ENCODE data around the gene AHR.

AHR gene

DNA sequence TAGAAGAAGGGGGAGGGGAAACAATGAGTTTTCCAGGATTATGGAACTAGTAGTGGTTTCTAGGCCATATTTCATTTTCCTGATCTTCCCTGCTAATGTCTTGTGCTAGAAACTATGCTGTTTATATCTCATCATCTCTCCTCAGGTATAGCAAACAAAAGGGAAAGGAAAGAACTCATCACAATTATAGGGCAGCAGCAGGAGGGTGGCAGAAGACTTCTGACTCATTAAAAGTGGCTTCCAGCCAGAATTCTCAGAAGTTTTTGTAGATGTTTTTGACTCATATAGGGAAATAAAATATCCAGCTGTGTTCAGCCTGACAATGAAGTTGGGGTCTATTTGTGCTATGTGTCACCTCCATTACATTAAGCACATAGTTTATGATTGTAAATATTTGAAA lies 6.5 kb downstream of the AHR start:
- DNase-seq (ENCODE audit: low spot score), result no peak

DNA sequence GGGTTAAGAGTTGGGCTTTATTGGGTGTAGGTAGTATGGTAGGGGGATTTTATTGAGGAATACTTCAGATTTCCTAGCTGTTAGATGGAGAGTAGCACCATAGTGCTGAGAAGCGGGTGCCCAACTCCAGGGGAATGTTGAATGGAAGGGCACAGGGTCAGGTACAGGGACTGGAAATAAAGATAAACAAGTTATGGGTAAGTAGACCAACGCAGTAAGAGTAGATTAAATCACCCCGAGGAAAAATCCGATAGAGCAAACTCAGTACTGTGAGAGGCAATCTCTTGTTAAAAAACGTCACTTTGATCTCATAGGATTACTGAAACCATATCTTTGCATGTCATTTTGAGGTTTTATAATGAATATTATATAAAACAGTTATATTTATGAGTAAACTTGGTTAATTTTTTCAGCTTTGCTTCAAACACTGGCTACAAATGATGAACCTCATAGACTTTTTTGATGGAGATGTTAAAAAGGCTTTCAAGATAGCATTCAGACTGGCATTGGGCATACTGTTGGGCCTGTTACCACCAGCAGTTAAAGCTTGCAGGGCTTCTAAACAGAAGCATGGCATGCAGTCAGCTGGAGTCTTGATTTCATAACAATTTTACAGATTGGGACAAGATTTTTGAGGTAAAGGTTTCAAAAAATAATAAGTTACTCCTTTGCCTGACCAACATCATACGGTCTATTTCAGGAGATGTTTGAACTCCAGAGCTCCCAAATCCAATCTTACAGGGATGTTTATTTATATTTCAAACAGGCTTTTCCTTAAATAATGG lies 7.1 kb downstream of the AHR start:
- no peak for DNase-seq (ENCODE audit: low spot score)

DNA sequence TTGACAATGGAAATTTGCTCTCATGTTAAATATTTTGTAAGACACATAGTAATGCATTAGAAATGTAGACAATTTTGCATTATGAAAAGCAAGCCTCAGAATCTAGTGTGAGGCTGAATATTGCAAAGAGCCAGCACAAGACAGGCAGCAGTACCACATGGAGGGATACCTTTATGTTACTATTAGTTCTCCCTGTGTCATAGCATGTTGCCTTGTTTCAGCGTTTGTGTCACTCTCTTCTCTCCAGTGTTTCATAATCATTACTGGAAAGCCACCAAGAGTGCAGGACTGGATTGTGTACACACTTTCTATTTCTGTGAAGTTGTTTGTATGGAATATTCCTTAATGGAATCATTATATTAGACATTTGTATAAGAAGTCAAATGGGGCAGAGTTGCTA lies 8.5 kb downstream of the AHR start:
- DNase-seq (ENCODE audit: low spot score), result no peak

DNA sequence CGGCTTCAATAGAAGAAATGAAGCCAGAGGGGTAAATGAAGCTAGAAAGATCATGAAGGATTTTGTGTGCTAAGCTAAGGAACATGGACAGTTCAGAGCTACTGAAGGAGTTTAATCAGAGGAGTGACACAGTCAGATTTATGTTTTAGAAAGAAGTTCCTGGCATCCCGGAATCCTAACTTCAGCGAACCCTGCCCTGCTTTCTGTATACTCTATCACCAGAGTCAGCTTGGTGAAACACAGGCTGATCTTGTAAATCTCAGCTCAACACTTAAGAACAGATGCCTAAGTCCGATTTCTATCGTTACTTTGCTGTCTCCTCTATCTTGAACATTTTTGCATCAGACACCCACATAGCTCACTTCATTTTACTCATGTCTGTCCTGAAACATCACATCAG lies 9.1 kb downstream of the AHR start:
- no peak for DNase-seq (ENCODE audit: low spot score)

DNA sequence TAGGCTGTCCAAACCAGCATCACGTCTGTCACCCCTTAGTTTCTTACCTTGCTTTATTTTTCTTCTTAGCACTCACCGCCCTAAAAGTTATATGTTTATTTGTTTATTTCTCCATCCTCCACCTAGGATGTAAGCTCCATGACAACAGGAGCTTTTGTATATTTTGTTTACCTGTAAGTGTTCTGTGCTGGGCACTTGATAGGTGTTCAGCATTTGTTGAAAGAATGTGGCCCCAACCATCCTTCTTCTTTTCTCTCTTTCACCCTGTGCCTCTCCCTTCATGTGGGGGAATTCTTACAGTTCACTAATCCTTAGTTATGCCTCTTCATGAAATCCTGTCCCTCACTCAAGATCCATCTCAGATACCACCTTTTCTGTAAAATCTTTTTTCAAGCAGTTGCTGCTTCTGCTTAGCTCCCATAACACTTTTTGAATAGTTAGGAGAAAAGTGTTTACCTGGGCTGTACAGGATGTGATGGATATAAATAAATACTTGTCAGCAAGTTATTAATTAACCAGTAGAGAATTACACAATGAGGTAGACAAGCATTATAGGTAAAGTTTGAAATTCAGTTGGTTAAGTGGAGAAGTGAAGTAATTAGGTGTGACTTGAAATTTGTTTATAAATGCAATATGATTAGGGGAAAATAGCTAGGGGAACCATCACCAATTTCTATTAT lies 9.7 kb downstream of the AHR start:
- DNase-seq (ENCODE audit: low spot score), result no peak

DNA sequence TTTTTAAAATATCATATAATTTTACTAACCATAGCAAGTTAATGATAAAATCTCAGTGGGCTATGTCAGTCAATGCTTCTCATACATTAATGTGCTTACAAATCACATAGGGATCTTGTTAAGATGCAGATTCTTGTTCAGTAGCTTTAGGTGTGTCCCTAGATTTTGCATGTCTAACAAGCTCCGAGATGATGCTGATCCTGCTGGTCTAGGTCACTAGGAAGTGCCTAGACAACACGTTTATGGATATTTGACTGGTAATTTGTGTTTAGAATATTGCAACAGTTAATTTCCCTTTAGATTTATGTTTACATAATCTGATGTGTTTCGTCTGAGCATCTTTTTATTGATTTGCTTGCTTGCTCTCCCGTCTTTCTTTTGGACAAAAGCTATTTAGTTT lies 12.7 kb downstream of the AHR start:
- DNase-seq (ENCODE audit: low spot score), result no peak

DNA sequence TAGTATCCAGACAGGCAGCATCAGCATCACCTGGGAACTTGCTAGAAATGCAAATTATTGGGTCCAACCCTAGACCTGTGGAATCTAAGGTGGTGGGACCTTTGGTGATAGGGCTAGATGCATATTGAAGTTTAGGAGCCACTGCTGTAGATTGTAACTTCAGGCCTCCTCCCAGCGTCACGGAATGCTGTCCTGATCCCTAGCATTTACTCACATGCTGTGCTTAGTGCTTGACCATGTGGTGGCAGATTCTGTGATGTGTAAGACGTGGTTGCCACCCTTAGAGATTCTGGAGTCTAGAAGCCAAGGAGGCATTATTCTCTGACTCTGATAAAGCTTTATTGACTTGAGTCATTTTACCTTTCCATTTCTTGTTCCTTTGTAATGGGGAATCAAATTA lies 13.5 kb downstream of the AHR start:
- no peak for DNase-seq (ENCODE audit: low spot score)

DNA sequence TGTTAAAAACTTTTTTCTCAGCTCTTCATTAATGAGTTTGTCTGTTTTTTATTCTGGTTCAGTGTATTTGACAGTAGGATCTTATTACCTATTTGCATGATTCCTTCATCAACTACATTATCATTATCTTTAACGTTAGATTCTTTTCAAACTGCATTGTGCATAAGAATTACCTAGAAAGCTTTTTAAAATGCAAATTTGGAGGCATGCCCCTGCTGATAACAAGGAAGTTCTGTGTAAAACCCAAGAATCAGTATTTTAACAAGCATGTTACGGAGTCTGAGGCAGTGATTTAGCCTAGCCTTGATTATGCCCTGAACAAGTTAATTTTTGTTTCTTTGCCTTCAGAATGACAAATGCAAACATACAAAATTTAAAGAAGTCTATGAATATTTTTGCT lies 14.2 kb downstream of the AHR start:
- no peak for DNase-seq (ENCODE audit: low spot score)

DNA sequence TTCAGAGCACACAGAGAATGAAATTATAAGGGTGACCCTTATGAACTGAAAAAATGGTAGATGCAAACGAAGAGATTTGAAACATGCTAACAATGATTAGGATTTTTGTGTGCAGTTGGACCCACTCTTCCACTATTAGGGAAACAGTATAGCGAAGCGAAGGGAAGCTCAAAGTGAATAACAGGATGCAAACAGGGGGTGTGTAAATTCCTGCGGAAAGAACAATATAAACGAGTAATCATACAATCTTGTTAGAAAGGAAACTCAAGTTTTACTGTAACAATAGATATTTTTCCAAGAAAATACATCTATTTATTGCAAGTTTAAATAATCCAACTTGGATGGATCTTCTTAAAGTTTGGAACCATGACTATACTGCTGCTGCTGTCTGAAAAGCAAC lies 14.7 kb downstream of the AHR start:
- DNase-seq (ENCODE audit: low spot score), result no peak

DNA sequence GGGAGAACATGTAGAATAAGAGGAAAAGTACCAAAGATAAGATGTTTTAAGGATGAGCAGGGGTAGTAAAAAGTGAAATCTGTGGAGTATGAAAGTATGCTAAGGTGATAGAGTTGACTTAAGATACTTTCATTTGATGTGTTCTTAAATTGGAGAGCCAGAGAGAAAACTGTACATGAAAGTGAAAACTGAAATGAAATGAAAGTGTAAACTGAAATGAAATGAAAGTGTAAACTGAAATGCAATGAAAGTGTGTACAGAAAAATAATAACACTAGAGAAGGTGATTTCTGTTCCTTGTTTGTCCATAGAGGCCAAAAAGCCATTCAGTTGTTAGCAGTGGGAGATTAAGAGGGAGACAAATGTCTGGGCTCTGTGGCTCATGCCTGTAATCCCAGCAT lies 17.5 kb downstream of the AHR start:
- no peak for DNase-seq (ENCODE audit: low spot score)

DNA sequence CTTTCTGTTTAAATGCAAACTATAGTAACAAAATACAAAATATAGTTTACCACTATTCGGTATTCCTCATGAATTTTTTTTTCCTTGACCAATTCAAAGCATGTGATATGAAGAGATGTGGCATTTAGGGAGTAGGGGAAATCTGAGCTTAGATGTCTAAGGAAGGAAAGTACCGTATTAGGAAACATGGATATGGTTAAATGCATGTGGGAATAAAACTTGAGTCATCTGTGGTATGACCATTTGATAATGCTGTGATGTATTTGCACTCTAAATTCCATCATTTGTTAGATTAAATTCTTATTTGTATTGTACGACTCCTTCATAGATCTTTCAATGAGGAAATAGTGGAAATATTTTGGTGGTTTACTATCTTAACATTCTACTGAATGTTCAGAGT lies 19.7 kb downstream of the AHR start:
- no peak for DNase-seq (ENCODE audit: low spot score)

DNA sequence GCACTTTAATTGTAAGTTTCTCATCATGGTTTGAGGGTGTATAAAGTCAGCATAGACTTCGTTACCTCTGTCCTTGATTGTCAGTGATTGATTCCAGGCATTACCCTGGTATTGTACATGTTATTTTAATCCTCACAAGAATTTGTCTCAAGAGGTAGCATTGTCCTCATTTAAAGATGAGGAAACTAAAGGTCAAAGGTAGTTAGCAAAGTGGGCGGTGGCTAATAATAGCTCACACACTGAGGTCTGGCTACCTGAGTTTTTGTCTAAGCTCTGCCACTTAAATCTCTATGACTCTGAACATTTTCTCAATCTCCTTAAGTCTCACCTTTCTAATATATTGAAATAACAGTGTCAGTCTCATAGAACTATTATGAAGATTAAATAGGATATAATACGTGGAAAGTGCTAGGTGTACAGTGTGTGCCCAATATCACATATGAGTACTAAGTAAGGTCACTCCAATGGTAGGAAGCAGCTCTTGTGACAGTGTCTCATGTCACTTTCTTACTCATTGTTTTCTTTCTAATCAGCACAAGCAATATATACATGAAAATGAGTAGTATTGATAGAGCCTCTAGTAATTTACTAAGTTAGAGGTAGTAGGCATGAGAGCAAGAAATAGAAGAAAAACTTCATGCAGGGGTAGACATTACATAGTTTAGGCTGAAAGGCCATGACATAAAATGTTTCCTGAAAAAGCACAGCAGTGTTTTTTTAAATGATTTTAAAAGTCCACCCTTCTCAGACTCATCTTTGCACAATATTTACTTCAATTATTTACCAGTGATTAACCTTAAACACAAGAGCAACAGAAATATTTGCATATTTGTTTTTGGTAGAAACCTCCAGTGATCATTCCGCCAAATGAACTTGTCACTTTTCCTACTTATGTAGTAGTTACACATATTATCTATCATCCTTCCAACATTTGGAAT lies 21.0 kb downstream of the AHR start:
- no peak for DNase-seq (ENCODE audit: low spot score)

DNA sequence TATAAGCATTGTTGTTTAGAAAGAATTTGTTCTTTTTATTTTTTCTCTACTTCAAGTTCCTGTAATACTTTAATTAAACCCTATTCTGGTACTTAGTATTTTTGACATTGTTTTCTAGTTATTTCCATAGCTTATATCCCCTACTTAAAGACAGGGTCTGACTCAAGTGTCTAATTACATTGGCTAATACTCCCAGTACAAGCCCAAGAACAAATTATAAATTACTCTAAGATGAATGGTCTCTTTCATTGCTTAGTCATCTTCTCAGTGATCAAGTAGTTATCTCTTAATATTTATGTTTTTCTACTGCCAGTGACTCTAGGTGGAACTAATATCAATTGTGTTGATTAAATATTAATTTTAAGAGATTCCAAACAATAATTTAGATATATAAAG lies 21.6 kb downstream of the AHR start:
- no peak for DNase-seq (ENCODE audit: low spot score)

DNA sequence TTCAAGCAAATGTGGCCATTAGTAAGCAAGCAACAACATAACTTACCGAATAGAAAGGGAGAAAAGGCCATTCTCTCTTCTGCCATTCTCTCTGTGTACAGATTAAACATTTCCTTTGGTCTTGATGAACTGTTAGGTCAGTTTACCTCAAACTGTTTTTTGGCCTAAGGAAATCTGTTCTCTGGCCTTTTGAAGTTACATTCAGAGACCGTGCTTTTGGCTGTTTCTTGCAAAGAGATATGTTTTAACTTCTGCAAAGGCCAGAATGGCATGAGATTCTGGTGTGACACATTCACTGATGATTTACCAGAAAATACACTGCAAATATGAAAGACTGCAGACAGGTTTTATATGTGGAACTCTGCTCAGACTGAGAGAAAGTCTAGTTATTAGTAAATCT lies 22.2 kb downstream of the AHR start:
- DNase-seq (ENCODE audit: low spot score), result no peak

DNA sequence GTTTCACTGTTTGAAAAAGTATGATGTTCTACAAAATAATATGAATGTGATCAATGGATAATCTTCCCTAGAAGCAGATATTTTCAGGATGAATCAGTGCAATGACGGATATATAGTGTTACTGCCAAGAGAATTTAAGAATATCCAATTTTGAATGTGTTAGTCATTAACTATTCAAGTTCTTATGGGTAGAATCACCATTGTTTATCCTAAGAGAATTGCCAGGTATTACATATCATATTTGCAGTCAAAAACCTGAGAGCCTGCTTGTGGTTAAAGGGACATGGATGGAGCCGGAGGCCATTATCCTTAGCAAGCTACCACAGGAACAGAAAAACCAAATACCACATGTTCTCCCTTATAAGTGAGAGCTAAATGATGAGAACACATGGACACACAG lies 26.9 kb downstream of the AHR start:
- no peak for DNase-seq (ENCODE audit: low spot score)

DNA sequence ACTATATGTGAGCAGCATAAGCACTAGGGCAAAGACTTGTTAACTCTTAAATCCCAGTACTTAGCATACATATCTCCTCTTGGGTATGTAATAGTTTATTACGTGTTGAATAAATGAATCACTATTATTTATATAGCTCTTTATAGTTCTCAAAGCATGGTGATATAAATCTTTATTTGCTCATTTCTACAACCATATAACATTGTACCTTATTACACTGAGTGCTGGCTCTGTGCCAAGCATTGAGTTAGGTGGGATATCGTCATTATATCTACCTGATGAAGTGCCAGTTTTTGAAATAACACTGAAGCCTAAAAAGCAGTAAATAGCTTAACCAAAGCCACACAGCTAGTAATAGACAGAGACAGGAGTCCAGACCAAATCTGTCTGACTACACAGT lies 27.9 kb downstream of the AHR start:
- no peak for DNase-seq (ENCODE audit: low spot score)

DNA sequence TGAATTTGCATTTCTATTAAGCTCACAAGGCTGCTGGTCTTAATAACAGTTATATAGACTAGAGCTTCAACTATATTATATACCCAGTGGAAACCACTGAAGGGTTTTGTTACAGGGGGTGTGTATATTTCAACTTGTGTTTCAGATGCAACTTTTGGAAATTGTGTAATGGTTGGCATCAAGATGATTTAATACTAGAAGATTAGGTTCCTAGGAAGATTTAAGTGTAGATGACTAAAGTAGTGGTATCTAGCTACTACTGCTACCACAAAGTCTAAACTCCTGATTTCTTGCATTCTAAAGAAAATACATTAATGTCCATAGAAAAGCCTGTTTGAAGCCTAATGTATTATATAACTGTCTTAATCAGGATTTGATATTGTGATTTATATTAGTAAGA lies 30.2 kb downstream of the AHR start:
- DNase-seq (ENCODE audit: low spot score), result no peak

DNA sequence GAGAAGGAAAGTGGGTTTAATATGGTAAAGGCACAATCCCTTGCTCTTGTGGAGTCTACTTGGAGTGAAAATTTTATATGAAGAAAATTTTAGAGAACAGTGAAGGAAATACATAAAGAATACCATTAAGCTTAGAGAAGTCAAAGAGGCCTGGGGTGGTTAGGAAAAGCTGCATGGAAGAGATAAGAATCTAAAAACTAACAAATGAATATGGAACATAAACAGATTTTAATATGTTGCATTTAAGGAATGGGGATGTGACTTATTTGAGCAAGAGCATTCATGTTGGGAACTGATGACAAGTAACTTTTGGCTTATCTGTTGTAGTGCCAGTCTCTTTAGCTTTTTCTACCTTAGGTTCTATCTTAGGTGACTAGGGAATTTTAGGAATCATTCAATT lies 31.0 kb downstream of the AHR start:
- no peak for DNase-seq (ENCODE audit: low spot score)

DNA sequence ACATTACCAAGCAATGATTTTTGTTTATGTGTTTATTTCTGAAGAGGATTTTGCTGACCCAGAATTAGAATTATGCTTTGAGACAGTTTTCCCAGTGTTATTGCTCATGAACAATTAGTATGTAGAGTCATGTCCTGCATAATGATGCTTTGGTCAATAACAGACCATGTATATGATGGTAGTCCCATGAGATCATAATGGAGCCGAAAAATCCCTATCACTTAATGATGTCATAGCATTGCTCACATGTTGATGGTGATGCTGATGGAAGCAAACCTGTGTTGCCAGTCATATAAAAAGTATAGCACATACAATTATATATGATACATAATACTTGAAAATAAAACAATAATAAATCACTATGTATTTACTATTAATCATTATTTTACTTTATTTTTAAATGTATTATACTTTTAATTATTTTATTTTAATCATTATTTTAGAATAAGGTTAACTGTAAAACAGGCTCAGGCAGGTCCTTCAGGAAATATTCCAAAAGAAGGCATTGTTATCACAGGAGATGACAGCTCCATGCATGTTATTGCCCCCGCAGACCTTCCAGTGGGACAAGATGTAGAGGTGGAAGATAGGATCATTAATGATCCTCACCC lies 33.5 kb downstream of the AHR start:
- no peak for DNase-seq (ENCODE audit: low spot score)

DNA sequence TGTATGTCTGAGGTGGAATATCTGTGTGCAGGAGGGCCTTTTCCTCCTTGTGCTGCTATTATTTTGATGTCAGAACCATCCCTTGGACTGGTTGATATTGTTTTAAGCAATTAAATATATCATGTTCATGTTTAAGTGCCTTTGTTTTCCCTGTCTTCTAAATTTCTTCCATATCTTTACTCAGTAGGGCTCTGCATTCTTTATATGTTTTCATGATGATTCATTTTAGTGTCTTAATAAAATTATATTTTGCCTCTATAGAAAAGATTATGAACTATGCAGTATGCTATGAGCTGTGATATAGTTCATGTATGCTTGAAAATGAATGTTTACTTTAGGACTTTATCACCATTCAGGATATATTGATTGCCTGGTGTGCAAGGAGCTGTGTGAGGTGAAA lies 34.8 kb downstream of the AHR start:
- DNase-seq (ENCODE audit: low spot score), result no peak

DNA sequence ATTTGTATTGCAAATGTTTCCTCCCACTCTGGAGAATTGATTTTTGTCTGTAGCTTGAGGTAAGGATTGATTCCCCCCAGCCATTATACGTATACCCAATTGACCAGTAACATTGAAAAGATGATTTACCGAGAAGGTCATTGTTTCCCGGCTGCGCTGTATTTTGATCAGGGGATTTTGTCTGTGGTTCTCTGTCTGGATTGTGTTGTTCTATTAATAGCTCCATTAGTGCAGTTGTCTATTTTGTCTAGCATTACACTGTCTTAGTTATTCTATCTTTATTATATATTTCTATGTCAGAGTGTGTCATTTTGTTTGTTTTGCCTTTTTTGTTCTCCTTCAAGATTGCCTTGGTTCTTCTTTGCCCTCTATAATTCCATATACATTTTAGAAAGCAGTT lies 37.7 kb downstream of the AHR start:
- no peak for DNase-seq (ENCODE audit: low spot score)

DNA sequence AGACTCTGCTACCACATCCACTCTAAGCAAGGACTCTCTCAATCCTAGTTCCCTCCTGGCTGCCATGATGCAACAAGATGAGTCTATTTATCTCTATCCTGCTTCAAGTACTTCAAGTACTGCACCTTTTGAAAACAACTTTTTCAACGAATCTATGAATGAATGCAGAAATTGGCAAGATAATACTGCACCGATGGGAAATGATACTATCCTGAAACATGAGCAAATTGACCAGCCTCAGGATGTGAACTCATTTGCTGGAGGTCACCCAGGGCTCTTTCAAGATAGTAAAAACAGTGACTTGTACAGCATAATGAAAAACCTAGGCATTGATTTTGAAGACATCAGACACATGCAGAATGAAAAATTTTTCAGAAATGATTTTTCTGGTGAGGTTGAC lies 40.7 kb downstream of the AHR start:
- DNase-seq (ENCODE audit: low spot score), result no peak

DNA sequence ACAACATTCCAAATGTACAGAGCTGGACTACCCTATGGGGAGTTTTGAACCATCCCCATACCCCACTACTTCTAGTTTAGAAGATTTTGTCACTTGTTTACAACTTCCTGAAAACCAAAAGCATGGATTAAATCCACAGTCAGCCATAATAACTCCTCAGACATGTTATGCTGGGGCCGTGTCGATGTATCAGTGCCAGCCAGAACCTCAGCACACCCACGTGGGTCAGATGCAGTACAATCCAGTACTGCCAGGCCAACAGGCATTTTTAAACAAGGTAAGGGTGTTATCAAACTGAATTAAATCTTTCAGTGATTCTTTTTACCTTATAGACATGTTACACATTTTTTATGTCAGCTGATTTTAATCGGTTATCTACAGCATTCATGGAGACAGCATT lies 41.5 kb downstream of the AHR start:
- no peak for DNase-seq (ENCODE audit: low spot score)

Data from hepatic stellate cell (primary cell).